HEK293 (cell line): Measurements from ENCODE around the gene ACACB.

Experiments used
- CTCF ChIA-PET: fragments of 350-600 bp; formaldehyde crosslinking; extraction: SDS; loops from one replicate; lab custom pipeline; 2021; ENCODE audit warnings: antibody characterized with exemption; lab: Yijun Ruan, JAX
- POLR2A ChIA-PET: fragments of 300-600 bp; formaldehyde crosslinking; extraction: SDS; loops from one replicate; lab custom pipeline; 2020; ENCODE audit warnings: antibody characterized with exemption, inconsistent platforms; lab: Yijun Ruan, JAX
- H3K27ac ChIP-seq: fragments of 200-500 bp; sonication (Bioruptor generic); 2 replicates; pipeline ENCODE4 v1.5.1; 2014; ENCODE audit warnings: low read depth, low read length, control low read depth, inconsistent platforms; ENCODE audit errors: extremely low read depth
- H3K36me3 ChIP-seq, 2 experiments: fragments of 200-500 bp in 1 of 2; sonication (Bioruptor generic) in 1 of 2; 1 replicate in 1 of 2; 2 replicates in 1 of 2; pipeline ENCODE4 v1.5.1; 2014 to 2017; ENCODE audit warnings: inconsistent platforms in 2 of 2, low read length in 2 of 2; ENCODE audit not compliant: control insufficient read depth in 2 of 2, insufficient read depth in 1 of 2
- H3K4me1 ChIP-seq: fragments of 200-500 bp; sonication (Bioruptor generic); 2 replicates; pipeline ENCODE4 v1.5.1; 2014; ENCODE audit warnings: mild to moderate bottlenecking, low read length, inconsistent platforms; ENCODE audit not compliant: control insufficient read depth, insufficient read depth
- H3K4me3 ChIP-seq: 2 replicates; pipeline ENCODE4 v1.5.1; 2011; ENCODE audit warnings: low read depth, mild to moderate bottlenecking, control low read depth, low read length, moderate library complexity
- H3K9me3 ChIP-seq: fragments of 200-500 bp; sonication (Bioruptor generic); 2 replicates; pipeline ENCODE4 v1.5.1; 2014; ENCODE audit warnings: low read depth, low read length, inconsistent platforms; ENCODE audit not compliant: control insufficient read depth, insufficient read depth
- MEIS1 ChIP-seq: sonication (generic); formaldehyde crosslinking; IDR thresholded peaks from 2 replicates; pipeline ENCODE4 v1.8.1; 2022; ENCODE audit warnings: missing genetic modification reagents, mild to moderate bottlenecking, borderline replicate concordance
- SP7 ChIP-seq: fragments of 450-650 bp; formaldehyde crosslinking; IDR thresholded peaks from 2 replicates; pipeline ENCODE4 v1.5.1; 2016; ENCODE audit warnings: missing biosample characterization, missing genetic modification characterization
- ZBTB1 ChIP-seq: fragments of 450-650 bp; formaldehyde crosslinking; IDR thresholded peaks from 2 replicates; pipeline ENCODE4 v1.5.1; 2016; ENCODE audit warnings: missing biosample characterization, missing genetic modification characterization
- ZBTB21 ChIP-seq: fragments of 450-650 bp; formaldehyde crosslinking; IDR thresholded peaks from 2 replicates; pipeline ENCODE4 v1.5.1; 2017; ENCODE audit warnings: missing biosample characterization, missing genetic modification characterization
- ZBTB48 ChIP-seq: fragments of 450-650 bp; formaldehyde crosslinking; IDR thresholded peaks from 2 replicates; pipeline ENCODE4 v1.5.1; 2016; ENCODE audit warnings: missing biosample characterization, missing genetic modification characterization
- ZNF121 ChIP-seq: fragments of 450-650 bp; formaldehyde crosslinking; IDR thresholded peaks from 2 replicates; pipeline ENCODE4 v1.5.1; 2016; ENCODE audit warnings: missing biosample characterization, missing genetic modification characterization
- ZNF202 ChIP-seq: fragments of 450-650 bp; formaldehyde crosslinking; IDR thresholded peaks from 2 replicates; pipeline ENCODE4 v1.5.1; 2016; ENCODE audit warnings: missing biosample characterization, missing genetic modification characterization, borderline replicate concordance
- ZNF302 ChIP-seq: fragments of 450-650 bp; formaldehyde crosslinking; IDR thresholded peaks from 2 replicates; pipeline ENCODE4 v1.5.1; 2016; ENCODE audit warnings: missing biosample characterization, missing genetic modification characterization, low read depth
- ZNF394 ChIP-seq: fragments of 450-650 bp; formaldehyde crosslinking; IDR thresholded peaks from 2 replicates; pipeline ENCODE4 v1.5.1; 2016; ENCODE audit warnings: missing biosample characterization, missing genetic modification characterization, mild to moderate bottlenecking, moderate library complexity, borderline replicate concordance
- ZNF610 ChIP-seq: fragments of 450-650 bp; formaldehyde crosslinking; IDR thresholded peaks from 2 replicates; pipeline ENCODE4 v1.5.1; 2016; ENCODE audit warnings: missing biosample characterization, missing genetic modification characterization, borderline replicate concordance
- ZNF707 ChIP-seq: fragments of 450-650 bp; formaldehyde crosslinking; IDR thresholded peaks from 2 replicates; pipeline ENCODE4 v1.5.1; 2016; ENCODE audit warnings: missing biosample characterization, missing genetic modification characterization
- TF ChIP-seq, protein P1 (sequence below): fragments of 450-650 bp; formaldehyde crosslinking; IDR thresholded peaks from 2 replicates; pipeline ENCODE4 v1.5.1; 2016; ENCODE audit warnings: missing biosample characterization, missing genetic modification characterization
- TF ChIP-seq, protein P2 (sequence below): fragments of 450-650 bp; formaldehyde crosslinking; IDR thresholded peaks from 2 replicates; pipeline ENCODE4 v1.5.1; 2016; ENCODE audit warnings: missing biosample characterization, missing genetic modification characterization
- TF ChIP-seq, protein P3 (sequence below): fragments of 450-650 bp; formaldehyde crosslinking; IDR thresholded peaks from 2 replicates; pipeline ENCODE4 v1.5.1; 2016; ENCODE audit warnings: missing biosample characterization, missing genetic modification characterization, borderline replicate concordance
- TF ChIP-seq, protein P4 (sequence below): fragments of 450-650 bp; formaldehyde crosslinking; IDR thresholded peaks from 2 replicates; pipeline ENCODE4 v1.5.1; 2016; ENCODE audit warnings: missing biosample characterization, missing genetic modification characterization
- TF ChIP-seq, protein P5 (sequence below): fragments of 450-650 bp; formaldehyde crosslinking; IDR thresholded peaks from 2 replicates; pipeline ENCODE4 v1.5.1; 2016; ENCODE audit warnings: missing biosample characterization, missing genetic modification characterization
- TF ChIP-seq, protein P6 (sequence below): fragments of 450-650 bp; formaldehyde crosslinking; conservative IDR thresholded peaks from 2 replicates; pipeline ENCODE4 v1.5.1; 2016; ENCODE audit warnings: low read depth, missing biosample characterization, missing genetic modification characterization

Gene ACACB

DNA sequence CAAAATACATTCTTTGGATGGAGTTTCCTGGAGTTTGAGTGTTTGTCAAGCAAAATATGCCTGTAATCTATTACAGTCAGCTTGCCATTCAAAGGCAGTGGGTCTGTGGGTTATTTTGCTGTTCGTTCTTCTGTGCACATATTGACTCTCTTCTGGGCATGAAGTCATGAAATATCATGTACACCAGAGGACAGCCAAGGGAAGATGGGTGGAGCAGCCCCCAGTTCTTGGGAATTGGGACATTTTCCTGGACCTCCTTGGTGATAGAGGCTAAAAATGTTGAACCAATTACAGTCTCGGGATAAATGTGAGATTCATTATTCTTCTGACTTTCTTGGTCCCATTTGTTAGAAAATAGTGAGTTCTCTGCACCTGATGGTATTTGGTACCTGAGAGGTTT is 103.6 kb downstream of the ACACB start:
- Histone ChIP-seq H3K4me1 (no peaks in the 10 kb centered on the region), H3K9me3 (no peaks in the 10 kb centered on the region), H3K4me3 (no peak overlapping the region), H3K27ac (no peak overlapping the region), H3K36me3 (peaks cover 0 to 10% of the 10 kb centered on the region in 2 experiments; a peak in 2 of 3 replicates)
- CTCF ChIA-PET = no interaction called here
- POLR2A ChIA-PET = no interaction called here
- TF ChIP-seq, protein P1, sequence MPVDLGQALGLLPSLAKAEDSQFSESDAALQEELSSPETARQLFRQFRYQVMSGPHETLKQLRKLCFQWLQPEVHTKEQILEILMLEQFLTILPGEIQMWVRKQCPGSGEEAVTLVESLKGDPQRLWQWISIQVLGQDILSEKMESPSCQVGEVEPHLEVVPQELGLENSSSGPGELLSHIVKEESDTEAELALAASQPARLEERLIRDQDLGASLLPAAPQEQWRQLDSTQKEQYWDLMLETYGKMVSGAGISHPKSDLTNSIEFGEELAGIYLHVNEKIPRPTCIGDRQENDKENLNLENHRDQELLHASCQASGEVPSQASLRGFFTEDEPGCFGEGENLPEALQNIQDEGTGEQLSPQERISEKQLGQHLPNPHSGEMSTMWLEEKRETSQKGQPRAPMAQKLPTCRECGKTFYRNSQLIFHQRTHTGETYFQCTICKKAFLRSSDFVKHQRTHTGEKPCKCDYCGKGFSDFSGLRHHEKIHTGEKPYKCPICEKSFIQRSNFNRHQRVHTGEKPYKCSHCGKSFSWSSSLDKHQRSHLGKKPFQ (tag by site-specific recombination) = no peak
- TF ChIP-seq, protein P2, sequence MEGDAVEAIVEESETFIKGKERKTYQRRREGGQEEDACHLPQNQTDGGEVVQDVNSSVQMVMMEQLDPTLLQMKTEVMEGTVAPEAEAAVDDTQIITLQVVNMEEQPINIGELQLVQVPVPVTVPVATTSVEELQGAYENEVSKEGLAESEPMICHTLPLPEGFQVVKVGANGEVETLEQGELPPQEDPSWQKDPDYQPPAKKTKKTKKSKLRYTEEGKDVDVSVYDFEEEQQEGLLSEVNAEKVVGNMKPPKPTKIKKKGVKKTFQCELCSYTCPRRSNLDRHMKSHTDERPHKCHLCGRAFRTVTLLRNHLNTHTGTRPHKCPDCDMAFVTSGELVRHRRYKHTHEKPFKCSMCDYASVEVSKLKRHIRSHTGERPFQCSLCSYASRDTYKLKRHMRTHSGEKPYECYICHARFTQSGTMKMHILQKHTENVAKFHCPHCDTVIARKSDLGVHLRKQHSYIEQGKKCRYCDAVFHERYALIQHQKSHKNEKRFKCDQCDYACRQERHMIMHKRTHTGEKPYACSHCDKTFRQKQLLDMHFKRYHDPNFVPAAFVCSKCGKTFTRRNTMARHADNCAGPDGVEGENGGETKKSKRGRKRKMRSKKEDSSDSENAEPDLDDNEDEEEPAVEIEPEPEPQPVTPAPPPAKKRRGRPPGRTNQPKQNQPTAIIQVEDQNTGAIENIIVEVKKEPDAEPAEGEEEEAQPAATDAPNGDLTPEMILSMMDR (tag by site-specific recombination) = no peak
- no peak for TF ChIP-seq ZNF202 (tag by site-specific recombination)
- TF ChIP-seq ZNF302 (tag by site-specific recombination) = no peak
- TF ChIP-seq ZBTB21 = no peak
- no peak for TF ChIP-seq ZNF707 (tag by site-specific recombination)
- TF ChIP-seq ZNF610 (tag by site-specific recombination) = no peak
- TF ChIP-seq ZBTB48 (tag by site-specific recombination) = no peak
- TF ChIP-seq, protein P3, sequence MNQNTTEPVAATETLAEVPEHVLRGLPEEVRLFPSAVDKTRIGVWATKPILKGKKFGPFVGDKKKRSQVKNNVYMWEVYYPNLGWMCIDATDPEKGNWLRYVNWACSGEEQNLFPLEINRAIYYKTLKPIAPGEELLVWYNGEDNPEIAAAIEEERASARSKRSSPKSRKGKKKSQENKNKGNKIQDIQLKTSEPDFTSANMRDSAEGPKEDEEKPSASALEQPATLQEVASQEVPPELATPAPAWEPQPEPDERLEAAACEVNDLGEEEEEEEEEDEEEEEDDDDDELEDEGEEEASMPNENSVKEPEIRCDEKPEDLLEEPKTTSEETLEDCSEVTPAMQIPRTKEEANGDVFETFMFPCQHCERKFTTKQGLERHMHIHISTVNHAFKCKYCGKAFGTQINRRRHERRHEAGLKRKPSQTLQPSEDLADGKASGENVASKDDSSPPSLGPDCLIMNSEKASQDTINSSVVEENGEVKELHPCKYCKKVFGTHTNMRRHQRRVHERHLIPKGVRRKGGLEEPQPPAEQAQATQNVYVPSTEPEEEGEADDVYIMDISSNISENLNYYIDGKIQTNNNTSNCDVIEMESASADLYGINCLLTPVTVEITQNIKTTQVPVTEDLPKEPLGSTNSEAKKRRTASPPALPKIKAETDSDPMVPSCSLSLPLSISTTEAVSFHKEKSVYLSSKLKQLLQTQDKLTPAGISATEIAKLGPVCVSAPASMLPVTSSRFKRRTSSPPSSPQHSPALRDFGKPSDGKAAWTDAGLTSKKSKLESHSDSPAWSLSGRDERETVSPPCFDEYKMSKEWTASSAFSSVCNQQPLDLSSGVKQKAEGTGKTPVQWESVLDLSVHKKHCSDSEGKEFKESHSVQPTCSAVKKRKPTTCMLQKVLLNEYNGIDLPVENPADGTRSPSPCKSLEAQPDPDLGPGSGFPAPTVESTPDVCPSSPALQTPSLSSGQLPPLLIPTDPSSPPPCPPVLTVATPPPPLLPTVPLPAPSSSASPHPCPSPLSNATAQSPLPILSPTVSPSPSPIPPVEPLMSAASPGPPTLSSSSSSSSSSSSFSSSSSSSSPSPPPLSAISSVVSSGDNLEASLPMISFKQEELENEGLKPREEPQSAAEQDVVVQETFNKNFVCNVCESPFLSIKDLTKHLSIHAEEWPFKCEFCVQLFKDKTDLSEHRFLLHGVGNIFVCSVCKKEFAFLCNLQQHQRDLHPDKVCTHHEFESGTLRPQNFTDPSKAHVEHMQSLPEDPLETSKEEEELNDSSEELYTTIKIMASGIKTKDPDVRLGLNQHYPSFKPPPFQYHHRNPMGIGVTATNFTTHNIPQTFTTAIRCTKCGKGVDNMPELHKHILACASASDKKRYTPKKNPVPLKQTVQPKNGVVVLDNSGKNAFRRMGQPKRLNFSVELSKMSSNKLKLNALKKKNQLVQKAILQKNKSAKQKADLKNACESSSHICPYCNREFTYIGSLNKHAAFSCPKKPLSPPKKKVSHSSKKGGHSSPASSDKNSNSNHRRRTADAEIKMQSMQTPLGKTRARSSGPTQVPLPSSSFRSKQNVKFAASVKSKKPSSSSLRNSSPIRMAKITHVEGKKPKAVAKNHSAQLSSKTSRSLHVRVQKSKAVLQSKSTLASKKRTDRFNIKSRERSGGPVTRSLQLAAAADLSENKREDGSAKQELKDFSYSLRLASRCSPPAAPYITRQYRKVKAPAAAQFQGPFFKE (tag by site-specific recombination) = no peak
- TF ChIP-seq MEIS1 (CRISPR knock-in tag) = no peak
- no peak for TF ChIP-seq SP7 (tag by site-specific recombination)
- TF ChIP-seq, protein P4, sequence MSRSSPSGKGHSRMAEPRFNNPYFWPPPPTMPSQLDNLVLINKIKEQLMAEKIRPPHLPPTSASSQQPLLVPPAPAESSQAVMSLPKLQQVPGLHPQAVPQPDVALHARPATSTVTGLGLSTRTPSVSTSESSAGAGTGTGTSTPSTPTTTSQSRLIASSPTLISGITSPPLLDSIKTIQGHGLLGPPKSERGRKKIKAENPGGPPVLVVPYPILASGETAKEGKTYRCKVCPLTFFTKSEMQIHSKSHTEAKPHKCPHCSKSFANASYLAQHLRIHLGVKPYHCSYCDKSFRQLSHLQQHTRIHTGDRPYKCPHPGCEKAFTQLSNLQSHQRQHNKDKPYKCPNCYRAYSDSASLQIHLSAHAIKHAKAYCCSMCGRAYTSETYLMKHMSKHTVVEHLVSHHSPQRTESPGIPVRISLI (tag by site-specific recombination) = no peak

DNA sequence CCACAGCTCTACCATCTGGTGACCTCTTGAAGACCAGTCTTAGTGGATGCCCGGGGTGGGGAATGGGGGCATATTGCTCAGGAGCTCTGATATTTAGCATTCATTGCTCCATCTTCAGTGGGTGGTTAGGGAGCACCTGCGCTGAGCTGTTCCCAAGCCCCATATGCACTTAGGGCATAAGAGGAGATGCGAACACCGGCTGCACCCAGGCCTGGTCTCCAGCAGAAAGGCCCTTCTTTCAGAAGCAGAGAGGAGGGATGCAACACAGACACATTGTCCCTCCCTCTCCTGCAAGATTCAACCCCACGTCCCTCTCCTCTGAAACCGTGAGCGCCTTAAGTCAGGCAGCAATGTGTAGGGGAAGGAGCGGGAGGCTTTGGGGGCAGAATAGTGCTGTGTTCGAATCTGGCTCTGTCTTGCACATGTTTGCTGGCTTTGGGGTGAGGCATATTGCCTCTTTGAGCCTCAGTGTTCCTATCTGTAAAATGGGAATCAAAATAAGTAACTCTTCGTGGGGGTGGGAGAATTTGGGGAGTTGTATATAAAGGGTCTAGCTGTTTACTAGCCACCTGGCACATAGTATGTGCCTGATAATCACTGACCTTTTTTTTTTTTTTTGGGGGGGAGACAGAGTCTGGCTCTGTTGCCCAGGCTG is 105.0 kb downstream of the ACACB start:
- H3K36me3 ChIP-seq = peaks cover 0 to 10% of the 10 kb centered on the region in 2 experiments; a peak in 1 of 3 replicates
- ChIA-PET CTCF (no interaction called here), POLR2A (no interaction called here)
- no peaks in the 10 kb centered on the region for H3K4me1 ChIP-seq
- H3K9me3 ChIP-seq = no peaks in the 10 kb centered on the region
- H3K4me3 ChIP-seq = no peak overlapping the region
- no peak overlapping the region for H3K27ac ChIP-seq
- TF ChIP-seq ZNF121 (tag by site-specific recombination) = no peak
- TF ChIP-seq, protein P5, sequence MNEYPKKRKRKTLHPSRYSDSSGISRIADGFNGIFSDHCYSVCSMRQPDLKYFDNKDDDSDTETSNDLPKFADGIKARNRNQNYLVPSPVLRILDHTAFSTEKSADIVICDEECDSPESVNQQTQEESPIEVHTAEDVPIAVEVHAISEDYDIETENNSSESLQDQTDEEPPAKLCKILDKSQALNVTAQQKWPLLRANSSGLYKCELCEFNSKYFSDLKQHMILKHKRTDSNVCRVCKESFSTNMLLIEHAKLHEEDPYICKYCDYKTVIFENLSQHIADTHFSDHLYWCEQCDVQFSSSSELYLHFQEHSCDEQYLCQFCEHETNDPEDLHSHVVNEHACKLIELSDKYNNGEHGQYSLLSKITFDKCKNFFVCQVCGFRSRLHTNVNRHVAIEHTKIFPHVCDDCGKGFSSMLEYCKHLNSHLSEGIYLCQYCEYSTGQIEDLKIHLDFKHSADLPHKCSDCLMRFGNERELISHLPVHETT (tag by site-specific recombination) = no peak
- no peak for TF ChIP-seq ZBTB1 (tag by site-specific recombination)
- no peak for TF ChIP-seq ZNF394 (tag by site-specific recombination)
- TF ChIP-seq, protein P6, sequence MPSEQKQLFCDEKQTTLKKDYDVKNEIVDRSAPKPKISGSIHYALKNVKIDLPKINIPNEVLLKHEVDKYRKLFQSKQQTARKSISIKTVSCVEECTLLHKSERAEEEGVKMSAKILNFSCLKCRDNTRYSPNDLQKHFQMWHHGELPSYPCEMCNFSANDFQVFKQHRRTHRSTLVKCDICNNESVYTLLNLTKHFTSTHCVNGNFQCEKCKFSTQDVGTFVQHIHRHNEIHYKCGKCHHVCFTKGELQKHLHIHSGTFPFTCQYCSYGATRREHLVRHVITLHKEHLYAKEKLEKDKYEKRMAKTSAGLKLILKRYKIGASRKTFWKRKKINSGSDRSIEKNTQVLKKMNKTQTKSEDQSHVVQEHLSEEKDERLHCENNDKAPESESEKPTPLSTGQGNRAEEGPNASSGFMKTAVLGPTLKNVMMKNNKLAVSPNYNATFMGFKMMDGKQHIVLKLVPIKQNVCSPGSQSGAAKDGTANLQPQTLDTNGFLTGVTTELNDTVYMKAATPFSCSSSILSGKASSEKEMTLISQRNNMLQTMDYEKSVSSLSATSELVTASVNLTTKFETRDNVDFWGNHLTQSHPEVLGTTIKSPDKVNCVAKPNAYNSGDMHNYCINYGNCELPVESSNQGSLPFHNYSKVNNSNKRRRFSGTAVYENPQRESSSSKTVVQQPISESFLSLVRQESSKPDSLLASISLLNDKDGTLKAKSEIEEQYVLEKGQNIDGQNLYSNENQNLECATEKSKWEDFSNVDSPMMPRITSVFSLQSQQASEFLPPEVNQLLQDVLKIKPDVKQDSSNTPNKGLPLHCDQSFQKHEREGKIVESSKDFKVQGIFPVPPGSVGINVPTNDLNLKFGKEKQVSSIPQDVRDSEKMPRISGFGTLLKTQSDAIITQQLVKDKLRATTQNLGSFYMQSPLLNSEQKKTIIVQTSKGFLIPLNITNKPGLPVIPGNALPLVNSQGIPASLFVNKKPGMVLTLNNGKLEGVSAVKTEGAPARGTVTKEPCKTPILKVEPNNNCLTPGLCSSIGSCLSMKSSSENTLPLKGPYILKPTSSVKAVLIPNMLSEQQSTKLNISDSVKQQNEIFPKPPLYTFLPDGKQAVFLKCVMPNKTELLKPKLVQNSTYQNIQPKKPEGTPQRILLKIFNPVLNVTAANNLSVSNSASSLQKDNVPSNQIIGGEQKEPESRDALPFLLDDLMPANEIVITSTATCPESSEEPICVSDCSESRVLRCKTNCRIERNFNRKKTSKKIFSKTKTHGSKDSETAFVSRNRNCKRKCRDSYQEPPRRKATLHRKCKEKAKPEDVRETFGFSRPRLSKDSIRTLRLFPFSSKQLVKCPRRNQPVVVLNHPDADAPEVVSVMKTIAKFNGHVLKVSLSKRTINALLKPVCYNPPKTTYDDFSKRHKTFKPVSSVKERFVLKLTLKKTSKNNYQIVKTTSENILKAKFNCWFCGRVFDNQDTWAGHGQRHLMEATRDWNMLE (tag by site-specific recombination) = no peak
